Retinal pigment epithelial cell (primary cell): ENCODE measurements around the gene NELFA.

Experiments used
- DNase-seq: peaks from one replicate; pipeline ENCODE4 v3.0.0-alpha.2; 2010; ENCODE audit warnings: low read depth
- H3K4me3 ChIP-seq: 2 replicates; pipeline ENCODE4 v1.5.1; 2011; ENCODE audit warnings: mild to moderate bottlenecking, low read length, control low read depth, moderate library complexity
- CTCF ChIP-seq: conservative IDR thresholded peaks from 2 replicates; pipeline ENCODE4 v1.5.1; 2011; ENCODE audit warnings: low read depth, low read length, control low read depth, inconsistent platforms

NELFA gene

GRCh38 chr4:1956631-1957030 lies 52.1 kb downstream of the NELFA start:
- no peak for TF ChIP-seq CTCF
- DNase-seq = no peak
- H3K4me3 ChIP-seq = no peak overlapping the region

DNA sequence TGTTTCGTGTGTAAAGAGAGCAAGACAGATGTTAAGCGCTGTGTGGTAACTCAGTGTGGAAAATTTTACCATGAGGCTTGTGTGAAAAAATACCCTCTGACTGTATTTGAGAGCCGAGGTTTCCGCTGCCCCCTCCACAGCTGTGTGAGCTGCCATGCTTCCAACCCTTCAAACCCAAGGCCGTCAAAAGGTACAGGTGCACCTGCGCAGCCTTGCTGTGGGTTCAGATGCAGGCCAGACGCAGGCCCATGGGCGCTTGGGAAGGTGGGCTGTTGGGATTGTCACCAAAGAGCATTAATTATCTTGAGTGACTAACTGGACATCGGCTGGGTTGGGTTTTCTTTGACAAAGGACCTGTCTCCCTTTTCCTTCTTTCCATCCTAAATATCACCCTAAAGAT lies 55.4 kb downstream of the NELFA start:
- DNase-seq = no peak
- no peak for TF ChIP-seq CTCF

DNA sequence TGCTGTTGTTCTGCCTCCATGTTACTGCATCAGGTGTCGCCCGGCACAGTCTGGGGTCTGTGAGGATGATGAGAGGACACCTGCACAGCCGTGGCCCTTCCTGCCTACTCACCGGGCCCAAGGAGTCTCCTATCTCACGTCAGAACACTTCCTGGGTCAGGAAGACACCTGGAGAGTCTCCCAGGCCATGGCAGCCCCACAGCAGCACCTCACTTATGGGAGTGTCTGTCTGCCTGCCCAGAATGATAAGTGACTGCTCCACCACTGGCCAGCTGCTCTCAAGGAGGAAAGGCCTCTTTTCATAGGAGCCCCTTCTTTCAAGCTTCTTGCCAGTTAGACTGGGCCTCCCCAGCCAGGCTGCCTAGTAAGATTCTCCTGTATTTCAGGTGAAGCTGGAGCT lies 56.1 kb downstream of the NELFA start:
- H3K4me3 ChIP-seq = no peak overlapping the region
- DNase-seq = no peak
- no peak for TF ChIP-seq CTCF

More for the DNA sequence above, 55.4 kb downstream of the NELFA start:
- H3K4me3 ChIP-seq = no peak overlapping the region

DNA sequence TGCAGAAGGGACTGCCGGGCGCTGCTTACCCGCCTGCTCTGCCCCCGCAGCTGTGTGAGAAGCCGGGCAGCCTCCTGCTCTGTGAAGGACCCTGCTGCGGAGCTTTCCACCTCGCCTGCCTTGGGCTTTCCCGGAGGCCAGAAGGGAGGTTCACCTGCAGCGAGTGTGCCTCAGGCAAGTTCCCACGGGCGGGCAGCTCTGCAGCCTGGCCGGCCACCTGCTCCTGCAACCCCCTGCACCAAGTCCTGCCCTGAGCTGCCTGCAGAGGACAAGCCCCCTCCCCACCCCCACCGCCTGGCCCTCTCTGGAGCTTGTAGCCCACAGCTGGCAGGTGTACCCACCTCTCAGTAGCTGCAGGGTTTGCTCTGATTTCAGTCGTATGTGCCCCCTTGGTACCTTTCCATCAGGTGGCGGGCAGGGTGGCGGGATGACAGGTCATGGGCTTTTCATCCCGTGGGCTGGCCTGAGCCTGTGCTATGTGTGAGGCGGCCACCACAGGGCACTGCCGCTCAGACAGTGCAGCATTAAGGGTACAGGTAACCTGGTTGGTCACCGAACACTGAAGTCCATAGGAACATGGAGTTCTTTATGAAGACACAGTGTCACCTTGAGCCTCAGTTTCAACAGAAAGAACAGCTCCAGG lies 56.6 kb downstream of the NELFA start:
- no peak for DNase-seq
- TF ChIP-seq CTCF = no peak

DNA sequence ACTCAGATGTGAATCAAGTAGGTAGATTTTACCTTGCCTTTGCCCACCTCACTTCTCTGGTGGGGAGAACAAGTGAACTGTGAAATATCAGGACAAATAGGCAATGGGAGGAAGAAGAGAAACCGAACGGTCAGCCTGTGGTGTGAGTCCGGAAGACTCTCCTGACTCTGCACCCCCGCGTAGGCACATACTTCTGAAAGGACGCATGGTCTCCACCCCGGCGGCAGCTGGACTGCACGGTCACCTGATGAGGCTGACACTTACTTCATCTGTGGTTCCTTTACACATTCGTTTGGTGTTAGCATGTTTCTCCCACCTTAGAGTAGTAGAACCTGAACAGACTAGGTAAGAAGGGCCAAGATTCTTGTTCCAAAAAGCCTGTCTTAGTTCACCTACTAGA lies 58.4 kb downstream of the NELFA start:
- DNase-seq = no peak
- TF ChIP-seq CTCF = no peak

More for the DNA sequence above, 56.6 kb downstream of the NELFA start:
- no peak overlapping the region for H3K4me3 ChIP-seq

DNA sequence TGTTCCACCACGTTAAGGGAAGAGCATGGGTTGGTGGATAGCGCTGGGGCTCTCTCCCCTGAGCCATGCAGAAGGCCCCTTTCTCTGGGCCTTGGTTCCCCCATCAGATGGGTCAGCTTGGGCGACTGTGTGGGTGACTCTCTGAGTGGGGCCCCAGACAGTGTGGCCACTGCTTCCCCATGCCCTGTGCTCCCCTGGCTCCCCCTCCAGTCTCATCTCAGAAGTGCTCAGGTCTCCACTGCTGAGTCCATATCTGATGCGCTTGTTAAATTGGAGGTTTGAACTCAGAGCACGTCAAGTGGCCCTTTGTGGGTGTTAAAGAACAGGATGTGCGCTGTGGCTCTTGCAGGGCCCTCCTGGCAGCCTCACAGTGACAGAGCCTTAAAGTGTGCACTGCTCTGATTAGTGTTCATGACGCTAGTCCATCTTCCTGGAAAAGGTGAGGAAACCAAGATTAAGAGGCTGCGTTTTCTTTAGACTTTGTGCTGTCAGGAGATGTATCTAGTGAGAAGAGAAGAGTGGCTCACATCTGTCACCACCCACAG lies 59.8 kb downstream of the NELFA start:
- no peak for TF ChIP-seq CTCF
- DNase-seq = no peak

More for the DNA sequence above, 58.4 kb downstream of the NELFA start:
- no peak overlapping the region for H3K4me3 ChIP-seq

DNA sequence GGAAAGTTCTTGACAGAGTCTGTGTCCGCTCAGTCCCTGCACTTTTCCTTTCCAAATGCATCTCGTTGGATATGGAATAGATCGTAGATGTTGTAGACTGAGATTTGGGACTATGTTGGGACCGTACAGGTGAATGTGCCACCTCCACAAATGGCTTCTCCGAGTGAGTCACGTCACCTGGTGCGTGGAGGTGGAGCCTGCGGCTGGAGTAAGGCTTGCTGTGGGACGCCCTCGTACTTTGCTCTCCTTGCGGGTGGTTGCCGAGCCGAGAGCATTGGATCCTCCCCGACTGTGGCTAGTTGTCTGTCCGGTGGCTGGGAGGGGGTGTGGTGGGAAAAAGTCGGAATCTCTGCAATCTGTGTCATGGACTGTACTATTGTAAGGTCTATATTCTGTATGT lies 60.5 kb downstream of the NELFA start:
- DNase-seq = no peak
- H3K4me3 ChIP-seq = no peak overlapping the region
- TF ChIP-seq CTCF = no peak

More for the DNA sequence above, 59.8 kb downstream of the NELFA start:
- no peak overlapping the region for H3K4me3 ChIP-seq
